Upper lobe of left lung (tissue), 4 donors: ENCODE results near the gene LMO1.

Experiments
- EP300 ChIP-seq, 4 donors: sonication (generic); formaldehyde crosslinking; IDR thresholded peaks; one replicate each; pipeline ENCODE4 v1.5.1; 2017; ENCODE audit warnings: antibody characterized with exemption in 4 of 4, control low read depth in 2 of 4
- POLR2A ChIP-seq, 4 donors: fragments of 450-650 bp; IDR thresholded peaks; one replicate each; pipeline ENCODE4 v1.5.1; 2016 to 2017; ENCODE audit warnings: antibody characterized with exemption in 4 of 4, mild to moderate bottlenecking in 2 of 4
- POLR2AphosphoS5 ChIP-seq, 2 donors: sonication (generic); formaldehyde crosslinking; IDR thresholded peaks; one replicate each; pipeline ENCODE4 v1.5.1; 2017; ENCODE audit warnings: antibody characterized with exemption in 2 of 2
- TF ChIP-seq, protein P1 (sequence below), 6 experiments: fragments of 450-650 bp in 4 of 6; fragments of 200-600 bp in 2 of 6; sonication (generic) in 2 of 6; IDR thresholded peaks; one replicate each; pipeline ENCODE4 v1.5.1; 2016 to 2019; ENCODE audit warnings: antibody characterized with exemption in 6 of 6

DNA sequence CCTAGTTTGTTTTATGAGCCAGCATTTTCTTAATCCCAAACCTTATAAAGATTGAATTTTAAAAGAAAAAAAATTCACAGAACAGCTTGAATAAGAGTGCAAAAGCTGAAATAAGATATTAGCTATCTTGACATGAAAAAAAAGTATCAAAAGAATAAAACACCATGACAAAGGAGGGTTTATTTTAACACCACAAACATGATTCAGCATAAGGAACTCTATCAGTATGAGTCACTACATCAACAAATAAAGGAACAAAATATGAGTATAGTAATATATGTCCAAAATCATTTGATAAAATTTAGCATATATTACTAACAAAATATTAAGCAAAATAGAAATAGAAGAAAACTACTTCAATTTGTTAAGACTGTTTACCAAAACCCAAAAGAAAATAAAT lies 9.6 kb upstream of the LMO1 start:
- TF ChIP-seq, protein P1, sequence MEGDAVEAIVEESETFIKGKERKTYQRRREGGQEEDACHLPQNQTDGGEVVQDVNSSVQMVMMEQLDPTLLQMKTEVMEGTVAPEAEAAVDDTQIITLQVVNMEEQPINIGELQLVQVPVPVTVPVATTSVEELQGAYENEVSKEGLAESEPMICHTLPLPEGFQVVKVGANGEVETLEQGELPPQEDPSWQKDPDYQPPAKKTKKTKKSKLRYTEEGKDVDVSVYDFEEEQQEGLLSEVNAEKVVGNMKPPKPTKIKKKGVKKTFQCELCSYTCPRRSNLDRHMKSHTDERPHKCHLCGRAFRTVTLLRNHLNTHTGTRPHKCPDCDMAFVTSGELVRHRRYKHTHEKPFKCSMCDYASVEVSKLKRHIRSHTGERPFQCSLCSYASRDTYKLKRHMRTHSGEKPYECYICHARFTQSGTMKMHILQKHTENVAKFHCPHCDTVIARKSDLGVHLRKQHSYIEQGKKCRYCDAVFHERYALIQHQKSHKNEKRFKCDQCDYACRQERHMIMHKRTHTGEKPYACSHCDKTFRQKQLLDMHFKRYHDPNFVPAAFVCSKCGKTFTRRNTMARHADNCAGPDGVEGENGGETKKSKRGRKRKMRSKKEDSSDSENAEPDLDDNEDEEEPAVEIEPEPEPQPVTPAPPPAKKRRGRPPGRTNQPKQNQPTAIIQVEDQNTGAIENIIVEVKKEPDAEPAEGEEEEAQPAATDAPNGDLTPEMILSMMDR (IDR thresholded peaks at IDR 0.05), result no peak
- TF ChIP-seq POLR2A (IDR thresholded peaks at IDR 0.05) (no peak), POLR2AphosphoS5 (IDR thresholded peaks at IDR 0.05) (no peak), EP300 (IDR thresholded peaks at IDR 0.05) (no peak)
